ENCODE results near the gene GDF7. TPM values are rescaled to one million over a fixed set of nuclear protein-coding genes. Genes with fewer than 3 reads are reported as not detected.

Gene GDF7
- total and polyA plus RNA-seq, 2 of the 8 experiments (the other 6 are each of a cell fraction or from before 2014, with no cell fraction given) = 0.04 to 0.06 TPM

DNA sequence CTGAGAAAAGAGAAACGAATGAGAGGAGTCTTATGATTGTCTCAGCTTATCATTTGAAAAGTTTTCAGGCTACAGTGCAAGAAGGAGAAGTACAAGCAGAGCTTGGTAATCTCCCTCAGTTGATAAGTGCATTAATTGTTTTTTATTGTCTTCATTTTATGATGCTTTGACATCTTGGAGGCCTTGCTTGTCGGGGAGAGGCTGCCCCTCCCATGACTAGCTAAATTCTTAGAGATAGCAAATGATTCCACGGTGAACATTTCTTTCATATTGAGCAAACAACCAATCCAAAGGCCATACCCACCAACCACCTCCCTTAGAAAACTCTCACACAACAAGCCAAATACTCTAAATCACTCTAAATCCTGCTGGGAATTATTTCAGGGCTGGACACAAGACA, 39.8 kb downstream of the GDF7 start (continued):
- TF ChIP-seq CHD7 (IDR thresholded peaks at IDR 0.05; ENCODE audit: insufficient replicate concordance, low read length) (no peak), EP300 (IDR thresholded peaks at IDR 0.05; ENCODE audit: borderline replicate concordance in 1 of 2, low read depth in 2 of 2, low read length in 2 of 2) (no peak), TAF7 (optimal IDR thresholded peaks at IDR 0.05; ENCODE audit: borderline replicate concordance, low read depth, low read length) (no peak), BRCA1 (IDR thresholded peaks at IDR 0.05; ENCODE audit: low read depth, low read length) (no peak), SIN3A (conservative IDR thresholded peaks at IDR 0.05 in 1 of 2, IDR thresholded peaks at IDR 0.05 in 1 of 2; ENCODE audit: low read depth in 1 of 2, low read length in 2 of 2) (no peak), HDAC2 (IDR thresholded peaks at IDR 0.05; ENCODE audit: borderline replicate concordance in 1 of 2, low read depth in 2 of 2, low read length in 2 of 2) (no peak), POU5F1 (IDR thresholded peaks at IDR 0.05; ENCODE audit: low read depth, low read length) (no peak), CHD1 (IDR thresholded peaks at IDR 0.05; ENCODE audit: low read depth, low read length) (no peak), NANOG (IDR thresholded peaks at IDR 0.05; ENCODE audit: insufficient read depth, low read depth, low read length, poor library complexity, severe bottlenecking) (no peak), POLR2A (IDR thresholded peaks at IDR 0.05; ENCODE audit: control extremely low read depth in 1 of 2, low read depth in 2 of 2, low read length in 2 of 2) (no peak), FOSL1 (IDR thresholded peaks at IDR 0.05; ENCODE audit: insufficient read depth, low read depth, low read length) (no peak)

Data from H1 (cell line).